BJ (cell line): ENCODE data around the gene SYNE3. TPM values are rescaled to one million over a fixed set of nuclear protein-coding genes. Genes with fewer than 3 reads are reported as not detected.

Experiments used
- CTCF ChIA-PET: fragments of 350-600 bp; formaldehyde crosslinking; extraction: SDS; loops from one replicate; lab custom pipeline; 2021; ENCODE audit warnings: antibody characterized with exemption, inconsistent platforms; lab: Yijun Ruan, JAX
- POLR2A ChIA-PET: fragments of 300-600 bp; sonication (Branson Sonifier 250); formaldehyde crosslinking; extraction: SDS; loops from one replicate; lab custom pipeline; 2021; ENCODE audit warnings: antibody characterized with exemption; lab: Charles Lee
- DNase-seq: peaks from one replicate; pipeline ENCODE4 v3.0.0-alpha.2; 2011; ENCODE audit warnings: low read depth
- H3K27me3 ChIP-seq: 2 replicates; pipeline ENCODE4 v1.6.0; 2011; ENCODE audit warnings: low read length; ENCODE audit not compliant: control insufficient read depth, insufficient read depth
- H3K36me3 ChIP-seq: 2 replicates; pipeline ENCODE4 v1.5.1; 2011; ENCODE audit warnings: low read length; ENCODE audit not compliant: control insufficient read depth, insufficient read depth
- H3K4me3 ChIP-seq: 2 replicates; pipeline ENCODE4 v1.5.1; 2011; ENCODE audit warnings: low read depth, mild to moderate bottlenecking, control low read depth, low read length
- CTCF ChIP-seq: IDR thresholded peaks from 2 replicates; pipeline ENCODE4 v1.5.1; 2011; ENCODE audit warnings: low read depth, mild to moderate bottlenecking, control low read depth, inconsistent platforms, low read length, moderate library complexity; ENCODE audit not compliant: insufficient read depth
- polyA plus RNA-seq: library from polyadenylated mRNA; depleted of rRNA; stranded (reverse); fragments of >200 nt; gene quantifications from 2 replicates; pipeline ENCODE4 v1.2.3, GENCODE V29; 2011

Gene SYNE3
- polyA plus RNA-seq, 1 experiment, result 3.5 TPM

GRCh38 chr14:95530473-95531276, 14.2 kb upstream of the SYNE3 start:
- POLR2A ChIA-PET, result no interaction called here
- CTCF ChIA-PET, result interaction anchor here (0.7 to 10.6 kb wide), 3 partner anchors 72 to 102 kb away, joined by 3 to 211 read pairs (median 3); no protein-coding TSS in a partner anchor
- H3K27me3 ChIP-seq, result no peaks in the 10 kb centered on the region
- no peak for DNase-seq
- TF ChIP-seq CTCF, result no peak
- no peak overlapping the region for H3K4me3 ChIP-seq
- H3K36me3 ChIP-seq, result no peaks in the 10 kb centered on the region

- TF ChIP-seq CTCF, result no peak
- DNase-seq, result no peak
- H3K36me3 ChIP-seq, result no peaks in the 10 kb centered on the region
- H3K4me3 ChIP-seq, result no peak overlapping the region
- H3K27me3 ChIP-seq, result no peaks in the 10 kb centered on the region
- ChIA-PET CTCF (interaction anchor here (2.6 to 10.6 kb wide), 3 partner anchors 57 to 83 kb away, joined by 10 to 211 read pairs (median 28); no protein-coding TSS in a partner anchor), POLR2A (no interaction called here)
Measured at GRCh38 chr14:95529216-95529615, 12.8 kb upstream of the SYNE3 start.

GRCh38 chr14:95527387-95528002, 11.0 kb upstream of the SYNE3 start:
- no peak overlapping the region for H3K4me3 ChIP-seq

GRCh38 chr14:95526483-95527386, 10.3 kb upstream of the SYNE3 start:
- no peaks in the 10 kb centered on the region for H3K36me3 ChIP-seq
- no peaks in the 10 kb centered on the region for H3K27me3 ChIP-seq
- ChIA-PET POLR2A (interaction anchor here (0.6 to 1.1 kb wide), 2 partner anchors 16 to 25 kb away, joined by 3 to 7 read pairs; no protein-coding TSS in a partner anchor), CTCF (interaction anchor here (0.6 to 10.6 kb wide), 23 partner anchors 9 to 98 kb away, joined by 3 to 211 read pairs (median 6); partner anchors contain the start of genes GLRX5 and SYNE3)
- no peak overlapping the region for H3K4me3 ChIP-seq
- DNase-seq, result no peak
- TF ChIP-seq CTCF, result no peak

More at GRCh38 chr14:95527387-95528002, 11.0 kb upstream of the SYNE3 start:
- H3K36me3 ChIP-seq, result no peaks in the 10 kb centered on the region
- peak; percentile 76 for TF ChIP-seq CTCF
- ChIA-PET POLR2A (interaction anchor here (0.6 to 1.1 kb wide), 2 partner anchors 16 to 25 kb away, joined by 3 to 7 read pairs; no protein-coding TSS in a partner anchor), CTCF (interaction anchor here (0.6 to 10.6 kb wide), 26 partner anchors 9 to 1052 kb away, joined by 3 to 211 read pairs (median 5); partner anchors contain the start of genes GLRX5 and SYNE3)
- H3K27me3 ChIP-seq, result no peaks in the 10 kb centered on the region
- DNase-seq, result peak; percentile 59
